HEK293 (cell line): ENCODE data around the gene CXXC4.

Source experiments
- CTCF ChIA-PET: fragments of 350-600 bp; formaldehyde crosslinking; extraction: SDS; loops from one replicate; lab custom pipeline; 2021; ENCODE audit warnings: antibody characterized with exemption; lab: Yijun Ruan, JAX
- POLR2A ChIA-PET: fragments of 300-600 bp; formaldehyde crosslinking; extraction: SDS; loops from one replicate; lab custom pipeline; 2020; ENCODE audit warnings: antibody characterized with exemption, inconsistent platforms; lab: Yijun Ruan, JAX
- H3K27ac ChIP-seq: fragments of 200-500 bp; sonication (Bioruptor generic); 2 replicates; pipeline ENCODE4 v1.5.1; 2014; ENCODE audit warnings: low read depth, low read length, control low read depth, inconsistent platforms; ENCODE audit errors: extremely low read depth
- H3K36me3 ChIP-seq, 2 experiments: fragments of 200-500 bp in 1 of 2; sonication (Bioruptor generic) in 1 of 2; 1 replicate in 1 of 2; 2 replicates in 1 of 2; pipeline ENCODE4 v1.5.1; 2014 to 2017; ENCODE audit warnings: inconsistent platforms in 2 of 2, low read length in 2 of 2; ENCODE audit not compliant: control insufficient read depth in 2 of 2, insufficient read depth in 1 of 2
- H3K4me1 ChIP-seq: fragments of 200-500 bp; sonication (Bioruptor generic); 2 replicates; pipeline ENCODE4 v1.5.1; 2014; ENCODE audit warnings: mild to moderate bottlenecking, low read length, inconsistent platforms; ENCODE audit not compliant: control insufficient read depth, insufficient read depth
- H3K4me3 ChIP-seq: 2 replicates; pipeline ENCODE4 v1.5.1; 2011; ENCODE audit warnings: low read depth, mild to moderate bottlenecking, control low read depth, low read length, moderate library complexity
- H3K9me3 ChIP-seq: fragments of 200-500 bp; sonication (Bioruptor generic); 2 replicates; pipeline ENCODE4 v1.5.1; 2014; ENCODE audit warnings: low read depth, low read length, inconsistent platforms; ENCODE audit not compliant: control insufficient read depth, insufficient read depth
- AEBP2 ChIP-seq: fragments of 450-650 bp; formaldehyde crosslinking; IDR thresholded peaks from 2 replicates; pipeline ENCODE4 v1.5.1; 2016; ENCODE audit warnings: missing biosample characterization, missing genetic modification characterization, borderline replicate concordance
- CTCF ChIP-seq: fragments of 450-650 bp; formaldehyde crosslinking; IDR thresholded peaks from 2 replicates; pipeline ENCODE4 v1.5.1; 2016; ENCODE audit warnings: missing biosample characterization, missing genetic modification characterization
- TCF7L2 ChIP-seq: IDR thresholded peaks from 2 replicates; pipeline ENCODE4 v1.6.1; 2011; ENCODE audit warnings: low read depth, mild to moderate bottlenecking, inconsistent platforms, low read length, moderate library complexity, borderline replicate concordance
- ZBTB17 ChIP-seq: fragments of 450-650 bp; formaldehyde crosslinking; IDR thresholded peaks from 2 replicates; pipeline ENCODE4 v1.5.1; 2016; ENCODE audit warnings: missing biosample characterization, missing genetic modification characterization
- ZBTB20 ChIP-seq: fragments of 450-650 bp; formaldehyde crosslinking; IDR thresholded peaks from 2 replicates; pipeline ENCODE4 v1.5.1; 2016; ENCODE audit warnings: missing biosample characterization, missing genetic modification characterization
- ZBTB48 ChIP-seq: fragments of 450-650 bp; formaldehyde crosslinking; IDR thresholded peaks from 2 replicates; pipeline ENCODE4 v1.5.1; 2016; ENCODE audit warnings: missing biosample characterization, missing genetic modification characterization
- ZBTB49 ChIP-seq: fragments of 450-650 bp; formaldehyde crosslinking; IDR thresholded peaks from 2 replicates; pipeline ENCODE4 v1.5.1; 2016; ENCODE audit warnings: missing biosample characterization, missing genetic modification characterization, low read depth
- ZFP41 ChIP-seq: fragments of 450-650 bp; formaldehyde crosslinking; IDR thresholded peaks from 2 replicates; pipeline ENCODE4 v1.5.1; 2016; ENCODE audit warnings: missing biosample characterization, missing genetic modification characterization, borderline replicate concordance
- ZNF148 ChIP-seq: fragments of 450-650 bp; formaldehyde crosslinking; IDR thresholded peaks from 2 replicates; pipeline ENCODE4 v1.5.0; 2017; ENCODE audit warnings: missing biosample characterization, missing genetic modification characterization, borderline replicate concordance
- ZNF211 ChIP-seq: fragments of 450-650 bp; formaldehyde crosslinking; IDR thresholded peaks from 2 replicates; pipeline ENCODE4 v1.5.1; 2016; ENCODE audit warnings: low read depth, missing biosample characterization, missing genetic modification characterization
- ZNF280C ChIP-seq: fragments of 450-650 bp; formaldehyde crosslinking; IDR thresholded peaks from 2 replicates; pipeline ENCODE4 v1.5.1; 2016; ENCODE audit warnings: missing biosample characterization, missing genetic modification characterization
- ZNF513 ChIP-seq: fragments of 450-650 bp; IDR thresholded peaks from 2 replicates; pipeline ENCODE4 v1.5.1; 2018; ENCODE audit warnings: missing biosample characterization, missing genetic modification characterization
- ZNF544 ChIP-seq: fragments of 450-650 bp; formaldehyde crosslinking; IDR thresholded peaks from 2 replicates; pipeline ENCODE4 v1.5.0; 2017; ENCODE audit warnings: missing biosample characterization, missing genetic modification characterization
- ZNF549 ChIP-seq: fragments of 450-650 bp; IDR thresholded peaks from 2 replicates; pipeline ENCODE4 v1.5.1; 2018; ENCODE audit warnings: missing biosample characterization, missing genetic modification characterization, mild to moderate bottlenecking, inconsistent platforms, moderate library complexity
- ZNF623 ChIP-seq: fragments of 450-650 bp; formaldehyde crosslinking; IDR thresholded peaks from 2 replicates; pipeline ENCODE4 v1.5.1; 2016; ENCODE audit warnings: missing biosample characterization, missing genetic modification characterization
- ZNF654 ChIP-seq: fragments of 450-650 bp; formaldehyde crosslinking; IDR thresholded peaks from 2 replicates; pipeline ENCODE4 v1.5.1; 2016; ENCODE audit warnings: low read depth, missing biosample characterization, missing genetic modification characterization
- ZNF664 ChIP-seq: fragments of 450-650 bp; formaldehyde crosslinking; IDR thresholded peaks from 2 replicates; pipeline ENCODE4 v1.5.1; 2016; ENCODE audit warnings: missing biosample characterization, missing genetic modification characterization
- ZNF692 ChIP-seq: fragments of 450-650 bp; formaldehyde crosslinking; IDR thresholded peaks from 2 replicates; pipeline ENCODE4 v1.5.1; 2016; ENCODE audit warnings: missing biosample characterization, missing genetic modification characterization
- ZSCAN18 ChIP-seq: fragments of 450-650 bp; formaldehyde crosslinking; IDR thresholded peaks from 2 replicates; pipeline ENCODE4 v1.5.1; 2016; ENCODE audit warnings: missing biosample characterization, missing genetic modification characterization

Gene CXXC4

GRCh38 chr4:104489731-104490095, 5.0 kb downstream of the CXXC4 start:
- ChIA-PET POLR2A (no interaction called here), CTCF (no interaction called here)
- H3K4me3 ChIP-seq = no peak overlapping the region
- H3K4me1 ChIP-seq = peaks cover 2% of the 10 kb centered on the region
- no peak overlapping the region for H3K27ac ChIP-seq
- TF ChIP-seq ZBTB48 (tag by site-specific recombination) (no peak), ZNF211 (tag by site-specific recombination) (no peak), ZNF280C (tag by site-specific recombination) (no peak), CTCF (tag by site-specific recombination) (no peak), ZNF623 (tag by site-specific recombination) (no peak)
- H3K9me3 ChIP-seq = no peaks in the 10 kb centered on the region
- no peaks in the 10 kb centered on the region for H3K36me3 ChIP-seq

GRCh38 chr4:104488151-104488550, 6.5 kb downstream of the CXXC4 start:
- Histone ChIP-seq H3K4me3 (no peak overlapping the region), H3K27ac (no peak overlapping the region), H3K36me3 (no peaks in the 10 kb centered on the region), H3K9me3 (no peaks in the 10 kb centered on the region), H3K4me1 (peaks cover 2% of the 10 kb centered on the region)
- CTCF ChIA-PET = interaction anchor here (0.9 kb wide), 1 partner anchor 1303 kb away, joined by 3 read pairs; no protein-coding TSS in a partner anchor
- POLR2A ChIA-PET = no interaction called here
- TF ChIP-seq ZNF148 = no peak
- no peak for TF ChIP-seq ZNF664 (tag by site-specific recombination)
- no peak for TF ChIP-seq TCF7L2
- no peak for TF ChIP-seq ZNF654 (tag by site-specific recombination)
- no peak for TF ChIP-seq ZBTB17 (tag by site-specific recombination)
- TF ChIP-seq ZNF513 (tag by site-specific recombination) = no peak
- TF ChIP-seq ZSCAN18 (tag by site-specific recombination) = no peak
- no peak for TF ChIP-seq ZBTB20 (tag by site-specific recombination)
- no peak for TF ChIP-seq ZNF549
- no peak for TF ChIP-seq ZBTB49 (tag by site-specific recombination)
- TF ChIP-seq ZNF692 (tag by site-specific recombination) = no peak
- TF ChIP-seq ZFP41 (tag by site-specific recombination) = no peak
- no peak for TF ChIP-seq AEBP2 (tag by site-specific recombination)
- TF ChIP-seq ZNF544 (tag by site-specific recombination) = no peak
